ENCODE results near the gene CPZ. TPM values are rescaled to one million over a fixed set of nuclear protein-coding genes. Genes with fewer than 3 reads are reported as not detected.

The CPZ gene
- total RNA-seq, 1 donor from 2014 or later: not detected

GRCh38 chr4:8643986-8644385 lies 51.4 kb downstream of the CPZ start:
- Mint-ChIP-seq H3K4me3 (no peak overlapping the region), H3K27me3 (ENCODE audit: low read depth) (peaks cover 21% of the 10 kb centered on the region), H3K9me3 (no peaks in the 10 kb centered on the region), H3K4me1 (peaks cover under 1% of the 10 kb centered on the region), H3K27ac (ENCODE audit: unreplicated experiment) (no peak overlapping the region), H3K36me3 (ENCODE audit: low read depth) (no peaks in the 10 kb centered on the region)
- TF ChIP-seq CTCF (conservative IDR thresholded peaks at IDR 0.05): no peak
- DNase-seq (ENCODE audit: low read depth, low spot score): no peak

GRCh38 chr4:8644461-8644891 lies 51.9 kb downstream of the CPZ start:
- Mint-ChIP-seq H3K9me3 (no peaks in the 10 kb centered on the region), H3K27ac (ENCODE audit: unreplicated experiment) (no peak overlapping the region), H3K36me3 (ENCODE audit: low read depth) (no peaks in the 10 kb centered on the region), H3K27me3 (ENCODE audit: low read depth) (peaks cover 18% of the 10 kb centered on the region), H3K4me3 (no peak overlapping the region), H3K4me1 (peaks cover 3% of the 10 kb centered on the region)
- no peak for DNase-seq (ENCODE audit: low read depth, low spot score)
- no peak for TF ChIP-seq CTCF (conservative IDR thresholded peaks at IDR 0.05)

GRCh38 chr4:8644966-8645752 lies 52.6 kb downstream of the CPZ start:
- TF ChIP-seq CTCF (conservative IDR thresholded peaks at IDR 0.05): no peak

GRCh38 chr4:8645753-8646124 lies 53.2 kb downstream of the CPZ start:
- H3K4me3 Mint-ChIP-seq: no peak overlapping the region
- H3K36me3 Mint-ChIP-seq (ENCODE audit: low read depth): no peaks in the 10 kb centered on the region
- H3K27me3 Mint-ChIP-seq (ENCODE audit: low read depth): peaks cover 17% of the 10 kb centered on the region
- H3K9me3 Mint-ChIP-seq: no peaks in the 10 kb centered on the region
- H3K27ac Mint-ChIP-seq (ENCODE audit: unreplicated experiment): no peak overlapping the region
- peaks cover 3% of the 10 kb centered on the region for H3K4me1 Mint-ChIP-seq
- no peak for TF ChIP-seq CTCF (conservative IDR thresholded peaks at IDR 0.05)
- DNase-seq (ENCODE audit: low read depth, low spot score): no peak

More at GRCh38 chr4:8644966-8645752, 52.6 kb downstream of the CPZ start:
- no peak for DNase-seq (ENCODE audit: low read depth, low spot score)
- peaks cover 3% of the 10 kb centered on the region for H3K4me1 Mint-ChIP-seq
- H3K4me3 Mint-ChIP-seq: no peak overlapping the region
- no peaks in the 10 kb centered on the region for H3K36me3 Mint-ChIP-seq (ENCODE audit: low read depth)
- H3K27me3 Mint-ChIP-seq (ENCODE audit: low read depth): peaks cover 16% of the 10 kb centered on the region
- H3K9me3 Mint-ChIP-seq: no peaks in the 10 kb centered on the region
- no peak overlapping the region for H3K27ac Mint-ChIP-seq (ENCODE audit: unreplicated experiment)

- Mint-ChIP-seq H3K27me3 (ENCODE audit: low read depth) (peaks cover 17% of the 10 kb centered on the region), H3K36me3 (ENCODE audit: low read depth) (no peaks in the 10 kb centered on the region), H3K4me1 (peaks cover 3% of the 10 kb centered on the region), H3K4me3 (no peak overlapping the region), H3K27ac (ENCODE audit: unreplicated experiment) (no peak overlapping the region), H3K9me3 (no peaks in the 10 kb centered on the region)
- TF ChIP-seq CTCF (conservative IDR thresholded peaks at IDR 0.05): no peak
- DNase-seq (ENCODE audit: low read depth, low spot score): no peak
These were observed 53.9 kb downstream of the CPZ start for GRCh38 chr4:8646296-8647093.
